Effector memory CD4-positive, alpha-beta T cell (primary cell): ENCODE measurements around the gene SLC9A4.

Source experiments
- DNase-seq, 3 donors: peaks; one replicate each; pipeline ENCODE4 v3.0.0-alpha.2; 2020
- H3K27ac ChIP-seq: 2 replicates; pipeline ENCODE4 v1.7.0; 2013; ENCODE audit warnings: mild to moderate bottlenecking, low read length, moderate library complexity; ENCODE audit not compliant: insufficient read depth, poor library complexity, severe bottlenecking
- H3K27me3 ChIP-seq: replicated peaks from 2 replicates; pipeline ENCODE4 v1.7.0; 2013; ENCODE audit warnings: mild to moderate bottlenecking, low read length; ENCODE audit not compliant: insufficient read depth, control insufficient read depth, poor library complexity, severe bottlenecking
- H3K36me3 ChIP-seq: 2 replicates; pipeline ENCODE4 v1.7.0; 2013; ENCODE audit warnings: mild to moderate bottlenecking, low read length, moderate library complexity; ENCODE audit not compliant: control insufficient read depth, insufficient read depth
- H3K4me1 ChIP-seq: 2 replicates; pipeline ENCODE4 v1.7.0; 2013; ENCODE audit warnings: low read length, mild to moderate bottlenecking; ENCODE audit not compliant: control insufficient read depth, insufficient read depth, poor library complexity, severe bottlenecking
- H3K4me3 ChIP-seq: 2 replicates; pipeline ENCODE4 v1.7.0; 2013; ENCODE audit warnings: low read length, low read depth, mild to moderate bottlenecking; ENCODE audit not compliant: insufficient read depth, poor library complexity, severe bottlenecking
- H3K9me3 ChIP-seq: 2 replicates; pipeline ENCODE4 v1.7.0; 2013; ENCODE audit warnings: mild to moderate bottlenecking, low read length, moderate library complexity; ENCODE audit not compliant: control insufficient read depth

The SLC9A4 gene

DNA sequence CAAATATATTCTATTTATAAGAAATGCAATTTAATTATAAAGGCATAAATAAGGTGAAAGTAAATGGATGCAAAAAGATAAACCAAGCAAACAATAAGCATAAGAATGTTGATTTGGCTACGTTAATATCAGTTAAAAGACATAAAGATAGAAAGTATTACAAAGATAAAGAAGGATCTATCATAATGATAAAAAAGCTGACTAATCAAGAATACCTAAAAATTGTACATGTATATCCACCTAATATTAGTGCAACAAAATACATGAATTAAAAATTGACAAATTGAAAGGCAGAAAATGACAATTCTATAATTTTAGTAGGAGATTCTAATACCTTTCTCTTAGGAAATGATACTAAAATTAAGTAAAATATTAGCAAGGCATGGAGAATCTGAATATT lies 21.5 kb downstream of the SLC9A4 start:
- no peaks in the 10 kb centered on the region for H3K9me3 ChIP-seq
- DNase-seq: no peak
- H3K4me3 ChIP-seq: no peak overlapping the region
- H3K27me3 ChIP-seq: no peaks in the 10 kb centered on the region
- H3K4me1 ChIP-seq: no peaks in the 10 kb centered on the region
- H3K36me3 ChIP-seq: no peaks in the 10 kb centered on the region
- no peak overlapping the region for H3K27ac ChIP-seq

DNA sequence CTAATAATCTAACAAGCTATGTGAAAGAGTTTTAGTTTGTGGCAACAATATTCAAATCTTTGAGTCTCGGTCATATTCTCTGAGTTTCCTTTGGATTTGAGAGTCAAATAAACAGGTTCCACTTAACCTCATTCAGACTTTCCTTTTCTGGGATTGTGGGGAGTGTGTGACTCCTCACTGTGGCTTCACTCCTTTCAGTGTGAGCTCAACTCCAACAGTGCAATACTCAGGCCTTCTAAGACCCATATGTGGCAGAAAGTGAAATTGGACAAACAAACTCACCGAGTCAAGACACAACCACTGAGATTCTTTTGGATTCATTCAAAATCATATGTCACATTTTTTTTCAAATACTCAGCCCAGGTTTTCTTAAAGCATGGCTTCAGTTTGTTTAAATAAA lies 25.4 kb downstream of the SLC9A4 start:
- no peaks in the 10 kb centered on the region for H3K27me3 ChIP-seq
- no peaks in the 10 kb centered on the region for H3K9me3 ChIP-seq
- no peak for DNase-seq
- H3K27ac ChIP-seq: no peak overlapping the region
- H3K4me1 ChIP-seq: no peaks in the 10 kb centered on the region
- H3K4me3 ChIP-seq: no peak overlapping the region
- H3K36me3 ChIP-seq: no peaks in the 10 kb centered on the region

DNA sequence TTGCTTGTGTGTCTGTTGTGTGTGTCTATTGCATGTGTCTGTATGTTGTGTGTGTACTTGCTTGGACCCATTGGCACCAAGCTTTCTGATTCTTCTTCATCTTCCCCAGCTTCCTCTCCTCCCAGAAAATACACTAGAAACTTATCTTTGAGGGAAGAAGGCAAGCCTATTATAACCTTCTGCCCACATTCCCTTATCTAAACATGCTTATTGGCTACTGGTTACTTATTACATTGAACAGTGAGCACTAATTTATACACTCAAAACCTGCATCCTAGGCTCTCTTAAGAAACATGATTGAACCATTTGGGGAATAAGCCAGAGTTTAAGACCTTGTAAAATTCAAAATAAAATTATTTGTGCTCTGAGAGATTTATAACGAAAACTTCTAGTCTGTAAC lies 26.5 kb downstream of the SLC9A4 start:
- Histone ChIP-seq H3K4me1 (no peaks in the 10 kb centered on the region), H3K27ac (no peak overlapping the region), H3K27me3 (no peaks in the 10 kb centered on the region), H3K9me3 (no peaks in the 10 kb centered on the region), H3K36me3 (no peaks in the 10 kb centered on the region), H3K4me3 (no peak overlapping the region)
- no peak for DNase-seq

DNA sequence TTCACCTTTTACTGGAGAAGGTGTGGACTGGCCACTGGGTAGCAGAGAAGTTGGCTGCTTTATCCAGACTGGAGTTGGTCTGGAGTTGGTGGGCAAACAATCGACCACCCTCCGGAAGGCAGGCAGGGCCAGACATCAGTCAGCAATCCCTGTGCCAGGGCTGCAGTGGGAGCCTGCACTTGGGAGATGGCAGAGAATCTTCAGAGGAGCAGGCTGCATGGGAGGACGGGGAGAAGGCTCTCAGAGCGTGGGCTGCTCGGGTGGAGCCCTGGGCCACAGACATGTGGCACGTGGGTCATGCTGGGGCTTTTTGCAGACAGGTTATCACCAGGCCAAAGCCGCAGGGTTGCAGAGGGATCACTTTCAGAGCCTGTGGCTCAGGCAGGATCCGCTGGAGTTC lies 29.6 kb downstream of the SLC9A4 start:
- Histone ChIP-seq H3K27me3 (peaks cover 4% of the 10 kb centered on the region), H3K36me3 (no peaks in the 10 kb centered on the region), H3K4me3 (no peak overlapping the region), H3K27ac (no peak overlapping the region), H3K9me3 (no peaks in the 10 kb centered on the region), H3K4me1 (no peaks in the 10 kb centered on the region)
- DNase-seq: no peak

DNA sequence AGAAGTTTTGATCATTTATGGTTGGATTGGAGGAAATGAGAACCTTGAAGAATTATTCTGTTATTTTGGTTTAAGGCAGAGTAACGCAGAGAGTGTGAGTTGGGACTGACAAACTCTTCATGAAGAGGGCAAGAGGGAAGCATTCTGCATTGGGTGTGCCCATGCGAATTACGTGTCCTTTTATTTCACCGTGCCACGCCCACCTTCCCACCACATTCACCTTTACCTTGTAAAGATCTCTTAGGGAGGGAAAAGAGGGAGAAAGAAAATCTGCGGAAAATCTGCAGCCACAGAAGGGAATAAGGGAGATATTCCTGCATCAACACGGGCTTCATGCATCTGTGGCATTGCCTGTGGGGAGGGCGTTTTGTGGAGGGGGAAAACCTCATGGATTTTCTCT lies 31.8 kb downstream of the SLC9A4 start:
- Histone ChIP-seq H3K9me3 (no peaks in the 10 kb centered on the region), H3K27me3 (peaks cover 6% of the 10 kb centered on the region), H3K4me1 (no peaks in the 10 kb centered on the region), H3K4me3 (no peak overlapping the region), H3K36me3 (no peaks in the 10 kb centered on the region), H3K27ac (no peak overlapping the region)
- no peak for DNase-seq

DNA sequence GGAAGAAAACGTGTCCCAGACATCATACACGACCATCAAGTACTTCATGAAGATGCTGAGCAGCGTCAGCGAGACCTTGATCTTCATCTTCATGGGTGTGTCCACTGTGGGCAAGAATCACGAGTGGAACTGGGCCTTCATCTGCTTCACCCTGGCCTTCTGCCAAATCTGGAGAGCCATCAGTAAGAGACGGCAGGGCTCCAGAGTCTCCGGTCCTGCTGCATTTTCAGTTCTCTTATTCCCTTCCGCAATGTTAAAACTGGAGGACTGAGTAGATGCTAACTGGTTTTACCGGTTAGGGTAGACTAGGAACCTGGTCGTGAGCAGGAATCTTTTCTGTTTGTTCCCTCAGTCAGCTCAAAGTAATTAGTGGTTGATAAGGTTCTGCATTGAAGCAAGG lies 32.3 kb downstream of the SLC9A4 start:
- H3K9me3 ChIP-seq: no peaks in the 10 kb centered on the region
- DNase-seq: no peak
- H3K4me1 ChIP-seq: no peaks in the 10 kb centered on the region
- no peaks in the 10 kb centered on the region for H3K36me3 ChIP-seq
- peaks cover 8% of the 10 kb centered on the region for H3K27me3 ChIP-seq
- H3K27ac ChIP-seq: no peak overlapping the region
- H3K4me3 ChIP-seq: no peak overlapping the region

DNA sequence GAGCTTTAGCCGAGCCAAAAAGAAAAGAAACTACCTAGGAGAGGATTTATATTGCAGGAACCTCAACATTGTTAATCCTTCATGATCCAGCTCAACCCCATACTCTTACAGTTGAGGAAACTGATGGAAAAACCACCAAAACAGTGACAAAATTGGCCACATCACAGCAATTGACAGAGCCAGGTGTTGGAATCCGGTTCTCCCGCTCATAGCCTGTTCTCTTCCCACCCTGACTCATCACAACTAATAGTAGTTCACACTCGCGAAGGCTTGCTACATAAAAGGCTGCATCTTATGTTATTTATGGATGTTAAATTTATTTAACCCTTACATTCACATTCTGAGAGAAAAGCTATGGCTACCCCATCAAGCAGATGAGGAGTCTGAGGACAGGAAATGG lies 33.7 kb downstream of the SLC9A4 start:
- DNase-seq: no peak
- Histone ChIP-seq H3K9me3 (no peaks in the 10 kb centered on the region), H3K4me1 (no peaks in the 10 kb centered on the region), H3K4me3 (no peak overlapping the region), H3K27me3 (peaks cover 8% of the 10 kb centered on the region), H3K36me3 (no peaks in the 10 kb centered on the region), H3K27ac (no peak overlapping the region)

DNA sequence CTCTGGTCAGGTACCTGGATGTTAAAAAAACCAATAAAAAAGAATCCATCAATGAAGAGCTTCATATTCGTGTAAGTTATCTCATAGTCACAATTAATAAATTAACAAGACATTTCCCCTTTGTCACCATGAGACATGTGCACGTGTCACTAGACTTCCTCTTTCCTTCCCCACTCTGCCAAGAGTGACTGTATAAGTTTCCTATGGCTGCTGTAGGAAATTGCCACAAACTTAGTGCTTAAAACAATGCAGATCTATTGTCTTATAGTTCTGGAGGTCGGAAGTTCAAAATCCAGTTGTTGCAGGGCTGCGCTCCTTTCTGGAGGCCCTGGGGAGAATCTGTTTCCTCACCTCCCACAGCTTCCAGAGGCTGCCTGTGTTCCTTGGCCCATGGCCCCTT lies 35.8 kb downstream of the SLC9A4 start:
- H3K27ac ChIP-seq: no peak overlapping the region
- H3K36me3 ChIP-seq: no peaks in the 10 kb centered on the region
- DNase-seq: no peak
- H3K4me3 ChIP-seq: no peak overlapping the region
- H3K27me3 ChIP-seq: peaks cover 8% of the 10 kb centered on the region
- H3K4me1 ChIP-seq: no peaks in the 10 kb centered on the region
- no peaks in the 10 kb centered on the region for H3K9me3 ChIP-seq

DNA sequence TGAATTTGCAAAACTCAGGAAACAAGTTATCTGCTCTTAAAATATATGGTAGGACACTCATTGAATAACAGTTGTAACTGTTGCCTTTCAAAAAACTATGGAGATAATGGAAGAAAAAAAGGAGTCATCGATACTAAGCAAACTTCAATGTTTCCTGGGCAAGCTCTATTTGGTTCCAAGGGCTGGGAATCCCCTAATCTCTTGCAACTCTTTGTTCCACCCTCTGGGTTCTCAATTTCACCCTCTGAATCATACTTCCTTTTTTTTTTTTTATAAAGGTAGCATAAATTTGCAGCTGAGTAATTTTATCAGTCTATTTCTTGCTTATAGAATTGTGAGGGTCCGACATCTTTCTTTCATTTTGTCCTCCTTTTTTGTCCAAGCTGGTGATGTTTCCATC lies 36.7 kb downstream of the SLC9A4 start:
- no peak overlapping the region for H3K4me3 ChIP-seq
- peaks cover 8% of the 10 kb centered on the region for H3K27me3 ChIP-seq
- no peaks in the 10 kb centered on the region for H3K36me3 ChIP-seq
- H3K27ac ChIP-seq: no peak overlapping the region
- DNase-seq: no peak
- H3K4me1 ChIP-seq: no peaks in the 10 kb centered on the region
- no peaks in the 10 kb centered on the region for H3K9me3 ChIP-seq

DNA sequence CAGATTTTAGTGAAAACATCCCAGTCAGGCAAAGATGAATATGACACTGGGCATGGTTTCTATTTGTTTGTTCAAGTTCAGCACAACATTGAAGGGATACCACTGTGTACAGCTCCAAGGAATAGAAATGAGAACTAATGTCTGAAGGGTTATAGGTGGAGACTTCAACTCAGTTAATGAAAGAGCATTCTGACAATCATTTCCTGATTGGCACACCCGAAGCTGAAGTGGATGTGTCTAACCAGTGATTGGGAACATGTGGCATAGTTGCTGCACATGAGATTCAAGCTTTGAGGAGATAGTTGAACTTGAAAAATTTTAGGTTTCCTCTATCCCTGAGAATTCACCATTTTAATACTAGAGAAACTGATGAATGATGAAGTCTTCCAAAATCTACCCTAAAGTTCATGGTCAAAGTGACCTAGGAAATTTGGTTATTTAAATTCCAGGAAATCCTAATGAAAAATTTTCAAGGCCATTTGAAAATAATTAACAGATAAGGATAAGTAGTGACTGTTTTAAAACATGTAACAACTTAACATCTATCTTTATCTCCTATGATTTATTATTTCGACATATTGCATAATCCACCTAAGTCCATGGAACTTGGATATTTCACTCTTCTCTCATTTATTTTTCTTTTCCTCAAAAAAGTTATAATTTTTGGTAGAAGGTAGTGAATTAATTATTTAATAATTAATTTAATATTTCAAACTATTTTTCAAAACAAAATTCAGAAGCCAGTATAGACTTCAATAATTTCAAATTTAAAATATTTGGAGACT lies 38.0 kb downstream of the SLC9A4 start:
- no peaks in the 10 kb centered on the region for H3K4me1 ChIP-seq
- no peak overlapping the region for H3K4me3 ChIP-seq
- H3K27ac ChIP-seq: no peak overlapping the region
- H3K9me3 ChIP-seq: no peaks in the 10 kb centered on the region
- H3K27me3 ChIP-seq: peaks cover 8% of the 10 kb centered on the region
- no peaks in the 10 kb centered on the region for H3K36me3 ChIP-seq
- DNase-seq: no peak
